HG03432 (cell line): ENCODE data around the gene USP34.
"Not testable (repeated sequence)": the region's sequence is repeated elsewhere in the genome, so short reads cannot be mapped to it uniquely, and the experiment has no call there.

ENCODE experiments used
- ATAC-seq: cut with Tn5 transposase; IDR thresholded peaks from one replicate; pipeline ENCODE4 v1.9.1; 2021; ENCODE audit warnings: mild to moderate bottlenecking, moderate library complexity; ENCODE audit not compliant: unreplicated experiment

Gene USP34

GRCh38 chr2:61165946-61166345 is 304.9 kb downstream of the USP34 start:
- no peak for ATAC-seq

GRCh38 chr2:61165082-61165481 is 305.8 kb downstream of the USP34 start:
- ATAC-seq = not testable (repeated sequence)

- no peak for ATAC-seq
Measured at GRCh38 chr2:61162721-61163120, 308.2 kb downstream of the USP34 start.

- ATAC-seq = no peak
Measured at GRCh38 chr2:61161888-61162287, 309.0 kb downstream of the USP34 start, which contains the start of gene C2orf74. C2orf74 (plus strand) TSS chr2:61162188; CDS start chr2:61162515, 327 bp downstream.

- ATAC-seq = no peak
Measured at GRCh38 chr2:61158356-61158955, 312.4 kb downstream of the USP34 start.

GRCh38 chr2:61157371-61158003 is 313.4 kb downstream of the USP34 start:
- no peak for ATAC-seq

- no peak for ATAC-seq
Measured at GRCh38 chr2:61151436-61151835, 319.5 kb downstream of the USP34 start.

- ATAC-seq = no peak
Measured at GRCh38 chr2:61149074-61149473, 321.8 kb downstream of the USP34 start.

- ATAC-seq = not testable (repeated sequence)
Measured at GRCh38 chr2:61148091-61148490, 322.8 kb downstream of the USP34 start.

- no peak for ATAC-seq
Measured at GRCh38 chr2:61145990-61146389, 324.9 kb downstream of the USP34 start.

GRCh38 chr2:61144697-61145268 is 326.1 kb downstream of the USP34 start:
- peak; percentile 93 for ATAC-seq

- no peak for ATAC-seq
Measured at GRCh38 chr2:61141151-61141550, 329.7 kb downstream of the USP34 start.

- ATAC-seq = no peak
Measured at GRCh38 chr2:61138859-61139258, 332.0 kb downstream of the USP34 start.
